HG03457 (cell line): Measurements from ENCODE around the gene ZNF576.
A peak's percentile ranks its signal among the peaks of the same experiment; 100 is the strongest.
"Not testable (repeated sequence)": the region's sequence is repeated elsewhere in the genome, so short reads cannot be mapped to it uniquely, and the experiment has no call there.

Source experiments
- ATAC-seq: cut with Tn5 transposase; IDR thresholded peaks from one replicate; pipeline ENCODE4 v1.9.1; 2021; ENCODE audit warnings: moderate number of reproducible peaks; ENCODE audit not compliant: unreplicated experiment

Gene ZNF576

DNA sequence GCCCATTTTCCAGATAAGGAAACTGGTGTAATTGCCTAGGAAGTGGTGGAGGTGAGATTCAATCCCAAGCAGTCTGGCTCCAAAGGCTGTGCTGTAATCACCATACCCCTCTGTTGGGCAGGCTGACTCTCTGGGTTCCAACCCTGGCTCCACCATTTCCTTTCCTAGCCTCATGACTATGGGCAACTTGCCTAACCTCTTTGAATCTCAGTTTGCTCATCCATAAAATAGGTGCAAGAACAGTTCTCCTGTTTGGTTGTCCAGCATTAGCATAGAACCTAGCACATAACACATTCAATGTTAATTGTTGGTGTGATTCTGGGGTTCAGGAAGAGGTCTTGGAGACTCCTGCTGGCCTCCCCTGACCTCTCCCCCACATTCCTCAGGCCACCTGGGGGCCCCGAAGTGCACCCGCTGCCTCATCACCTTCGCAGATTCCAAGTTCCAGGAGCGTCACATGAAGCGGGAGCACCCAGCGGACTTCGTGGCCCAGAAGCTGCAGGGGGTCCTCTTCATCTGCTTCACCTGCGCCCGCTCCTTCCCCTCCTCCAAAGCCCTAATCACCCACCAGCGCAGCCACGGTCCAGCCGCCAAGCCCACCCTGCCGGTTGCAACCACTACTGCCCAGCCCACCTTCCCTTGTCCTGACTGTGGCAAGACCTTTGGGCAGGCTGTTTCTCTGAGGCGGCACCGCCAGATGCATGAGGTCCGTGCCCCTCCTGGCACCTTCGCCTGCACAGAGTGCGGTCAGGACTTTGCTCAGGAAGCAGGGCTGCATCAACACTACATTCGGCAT is 2.2 kb downstream of the ZNF576 start:
- ATAC-seq: no peak

DNA sequence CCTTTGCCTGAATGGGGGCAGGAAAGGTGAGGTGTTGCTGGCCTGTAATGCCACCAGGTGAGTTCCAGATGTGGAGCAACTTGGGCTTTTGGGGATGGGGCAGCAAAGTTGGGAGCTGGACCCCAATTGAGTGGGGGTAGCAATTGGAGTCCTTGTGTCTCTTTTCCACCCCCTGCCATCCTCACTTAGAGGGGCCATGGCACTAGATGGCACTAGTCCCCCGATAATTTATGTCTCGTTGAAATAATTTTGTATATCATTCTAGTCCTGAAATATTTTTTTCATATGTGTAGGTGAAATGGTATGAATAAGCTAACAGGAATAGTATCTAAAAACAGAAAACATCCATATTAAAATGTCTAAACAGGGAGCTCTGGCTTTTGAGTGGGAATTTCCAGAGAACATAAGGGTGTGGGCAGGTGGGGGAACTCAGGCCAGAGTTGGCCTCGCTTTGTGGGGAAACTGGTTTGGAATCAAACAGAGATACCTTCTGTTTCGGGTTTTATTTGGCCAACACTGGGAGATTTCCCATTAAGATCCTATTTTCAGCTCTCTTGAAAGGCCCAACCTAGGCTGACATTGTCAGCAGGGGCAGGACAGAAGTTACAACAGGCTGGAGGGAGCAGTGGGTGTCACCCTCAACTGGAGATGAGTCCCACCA is 3.4 kb downstream of the ZNF576 start:
- ATAC-seq: no peak

- not testable (repeated sequence) for ATAC-seq
Measured at GRCh38 chr19:43600326-43600725, 3.9 kb downstream of the ZNF576 start.

- ATAC-seq: no peak
Measured at GRCh38 chr19:43605875-43606568, 9.6 kb downstream of the ZNF576 start.

DNA sequence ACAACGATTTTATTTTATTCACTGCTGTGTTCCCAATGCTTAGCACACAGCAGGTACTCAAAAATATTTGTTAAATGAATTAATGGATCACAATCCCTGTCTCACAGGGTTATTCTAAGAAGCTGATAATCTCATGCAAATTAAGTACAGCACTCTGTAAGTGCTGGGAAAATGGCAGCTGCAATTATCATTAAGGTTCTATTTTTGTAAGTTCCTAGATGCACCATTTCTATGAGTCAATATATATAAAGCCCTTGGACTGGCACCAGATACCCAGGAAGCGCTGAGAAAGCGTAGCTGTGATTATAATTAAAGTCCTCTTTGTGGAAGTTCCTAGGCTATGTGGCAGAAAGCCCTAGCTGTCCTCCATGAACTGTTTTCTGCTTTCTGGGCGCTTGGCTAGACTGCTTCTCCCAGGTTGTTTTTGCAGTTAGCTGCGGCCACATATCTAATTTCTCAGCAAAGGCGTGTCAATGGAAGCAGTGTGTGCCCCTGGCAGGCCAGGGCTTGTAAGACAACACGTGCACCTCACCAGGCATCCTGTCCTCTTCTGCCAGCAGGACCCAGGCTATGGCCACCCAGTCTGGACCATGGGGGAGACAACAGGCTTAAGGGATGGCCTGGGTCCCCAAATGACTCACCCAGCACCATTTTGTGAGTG is 10.3 kb downstream of the ZNF576 start:
- no peak for ATAC-seq

- no peak for ATAC-seq
Measured at GRCh38 chr19:43607238-43608205, 11.1 kb downstream of the ZNF576 start.

DNA sequence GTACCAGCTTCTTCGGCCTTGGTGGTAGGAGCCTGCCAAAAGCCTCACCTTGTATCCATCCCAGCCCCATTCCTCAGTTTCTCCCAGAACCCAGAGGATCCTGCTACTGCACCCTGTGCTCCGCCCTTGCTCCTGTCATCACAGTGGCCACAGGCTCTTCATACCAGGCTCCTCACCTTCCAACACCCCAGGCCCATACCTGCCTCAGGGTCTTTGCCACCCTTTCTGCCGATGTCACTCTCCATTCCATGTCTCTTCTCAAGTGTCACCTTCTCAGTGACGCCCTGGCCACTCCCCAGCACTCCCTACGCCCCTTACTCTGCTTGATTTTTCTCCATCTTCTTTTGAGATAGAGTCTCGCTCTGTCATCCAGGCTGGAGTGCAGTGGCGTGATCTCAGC is 13.5 kb downstream of the ZNF576 start:
- ATAC-seq: no peak

DNA sequence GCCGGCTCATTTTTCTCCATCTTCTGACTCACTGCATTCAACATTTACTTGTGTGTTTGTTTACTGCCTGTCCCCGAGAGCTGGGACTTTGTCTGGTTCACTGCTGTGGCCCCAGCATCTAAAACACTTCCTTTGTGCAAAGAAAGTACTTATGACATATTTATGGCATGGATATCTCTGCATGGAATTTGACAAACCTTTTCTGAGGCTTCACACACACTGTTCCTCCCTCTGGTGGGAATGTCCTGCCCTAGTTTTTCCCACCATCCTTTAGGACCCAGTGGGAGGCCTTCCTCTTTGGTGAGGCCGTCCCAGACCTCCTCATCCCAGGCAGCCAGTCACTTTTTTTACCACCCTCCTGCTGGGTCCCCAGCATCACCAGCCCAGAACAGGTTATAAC is 14.1 kb downstream of the ZNF576 start:
- no peak for ATAC-seq

DNA sequence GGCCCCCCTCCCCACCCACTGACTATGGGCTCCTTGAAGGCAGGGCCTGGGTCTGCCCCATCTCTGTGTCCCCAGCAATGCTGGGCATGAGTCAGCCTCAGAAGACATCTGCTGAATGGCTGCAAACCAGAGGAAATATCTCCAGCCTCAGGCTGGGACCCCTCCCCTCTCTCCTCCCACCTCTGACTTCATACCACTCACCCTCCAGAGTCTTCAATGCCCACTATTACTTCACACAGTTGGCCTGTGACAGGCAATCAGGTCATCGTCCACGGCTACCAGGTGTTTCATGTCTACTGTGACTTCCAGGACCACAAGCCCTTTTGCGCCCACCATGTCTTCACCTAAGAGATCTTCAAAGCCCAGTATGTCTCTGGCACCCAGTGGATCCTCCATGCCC is 15.4 kb downstream of the ZNF576 start, which contains the start of gene SRRM5:
SRRM5 (plus strand) TSS at position 301 of the 400 bp plus-strand sequence; CDS start at position 335, 34 bp downstream.
- ATAC-seq: no peak

DNA sequence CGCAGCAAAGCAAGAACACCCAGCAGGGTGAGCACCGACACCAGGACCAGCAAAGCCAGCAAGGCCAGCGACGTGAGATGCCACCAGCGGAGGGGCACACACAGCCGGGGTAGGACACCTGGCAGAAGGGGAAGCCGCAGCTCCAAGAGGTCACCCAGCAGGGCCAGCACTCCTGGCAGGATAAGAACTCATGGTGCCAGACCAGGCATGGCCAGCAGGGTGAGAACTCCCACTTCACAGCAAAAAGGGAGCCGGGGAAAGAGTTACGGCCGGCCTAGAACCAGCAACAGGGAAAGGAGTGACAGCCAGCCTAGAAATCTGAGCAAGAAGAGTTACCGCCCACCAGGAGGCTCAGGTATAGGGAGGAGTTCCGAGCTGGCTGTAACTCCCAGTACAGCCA is 16.0 kb downstream of the ZNF576 start:
- ATAC-seq: no peak

DNA sequence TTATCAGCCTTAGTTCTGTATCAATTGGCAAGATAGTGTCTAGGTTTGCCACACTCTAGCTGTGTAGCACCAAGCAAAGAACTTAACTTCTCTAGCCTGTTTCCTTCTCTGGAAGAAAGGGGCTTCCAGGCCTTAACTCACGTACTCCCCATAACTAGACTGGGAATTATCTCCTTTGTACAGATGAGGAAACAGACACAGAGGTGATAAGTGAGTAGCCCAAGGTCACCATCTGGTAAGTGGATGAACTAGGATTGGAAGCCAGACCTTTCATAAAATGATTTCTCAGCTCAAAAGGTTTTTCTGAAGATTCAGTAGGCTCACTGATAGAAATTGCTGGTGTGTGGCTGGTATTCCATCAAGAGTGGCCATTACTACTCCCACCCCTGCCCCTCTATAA is 19.9 kb downstream of the ZNF576 start:
- no peak for ATAC-seq

- no peak for ATAC-seq
Measured at GRCh38 chr19:43616954-43617353, 20.6 kb downstream of the ZNF576 start.

DNA sequence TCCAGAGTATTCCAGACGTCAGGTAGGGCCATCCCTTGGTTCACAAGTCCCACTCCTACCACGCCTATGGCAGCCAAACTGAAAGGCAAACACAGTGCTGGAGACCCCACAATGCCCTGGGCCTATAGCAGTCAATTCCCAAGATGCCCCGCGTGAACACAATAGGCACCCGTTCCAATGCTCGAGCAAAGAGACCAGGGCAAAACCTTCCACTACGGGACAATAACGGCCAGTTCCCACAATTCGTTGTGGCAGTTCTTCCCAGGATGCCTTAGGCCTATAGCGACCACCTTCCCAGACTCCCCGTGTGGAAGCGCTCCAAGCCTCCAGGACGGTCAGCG is 22.5 kb downstream of the ZNF576 start:
- no peak for ATAC-seq

- peak; percentile 59 for ATAC-seq
Measured at GRCh38 chr19:43619262-43620060, 23.1 kb downstream of the ZNF576 start, which contains the start of gene ZNF428. Gene ZNF428 (minus strand): TSS chr19:43619629. CDS start chr19:43614304, 5,325 bp downstream.

DNA sequence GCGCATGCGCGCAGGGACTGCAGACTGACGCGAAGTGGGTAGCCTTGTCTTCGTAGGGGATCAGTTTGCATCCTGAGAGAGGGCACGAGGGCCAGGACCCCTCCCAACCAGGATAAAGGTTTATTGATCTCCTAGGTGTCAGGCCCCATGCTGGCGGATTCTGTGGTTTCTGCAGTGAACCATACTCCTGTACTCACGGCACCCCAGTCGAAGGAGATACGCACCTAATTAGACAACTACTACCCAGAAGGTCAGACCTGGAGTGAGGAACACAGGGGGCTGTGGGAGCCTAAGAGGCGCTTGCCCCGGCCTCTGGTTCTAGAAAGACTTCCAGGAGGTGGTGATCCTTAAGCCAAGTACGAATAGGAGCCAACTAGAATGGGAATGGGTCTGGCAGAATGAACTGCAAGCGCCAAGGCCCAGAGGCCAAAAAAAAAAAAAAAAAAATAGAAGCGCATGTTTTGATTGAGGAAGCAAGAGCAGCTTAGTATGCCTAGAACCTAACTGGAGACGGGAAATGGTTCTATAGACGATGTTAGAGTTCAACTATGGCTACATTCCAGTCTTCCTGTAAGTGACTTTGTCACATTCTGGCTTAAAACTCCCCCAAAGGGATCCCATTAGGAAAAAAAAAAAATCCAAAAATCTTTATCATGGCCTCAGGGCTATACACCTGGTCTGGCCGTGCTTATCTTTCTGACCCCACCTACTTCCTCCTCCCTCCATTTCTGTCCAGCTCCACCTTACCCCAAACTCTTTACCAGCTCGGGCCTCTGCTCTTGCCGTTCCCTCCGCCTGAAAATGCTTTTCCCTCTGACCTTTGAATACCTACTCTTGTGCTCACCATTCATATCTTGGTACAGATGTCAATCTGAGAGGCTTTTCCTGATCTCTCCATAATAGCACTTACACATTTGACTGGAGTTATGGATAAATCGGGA is 23.9 kb downstream of the ZNF576 start:
- no peak for ATAC-seq

DNA sequence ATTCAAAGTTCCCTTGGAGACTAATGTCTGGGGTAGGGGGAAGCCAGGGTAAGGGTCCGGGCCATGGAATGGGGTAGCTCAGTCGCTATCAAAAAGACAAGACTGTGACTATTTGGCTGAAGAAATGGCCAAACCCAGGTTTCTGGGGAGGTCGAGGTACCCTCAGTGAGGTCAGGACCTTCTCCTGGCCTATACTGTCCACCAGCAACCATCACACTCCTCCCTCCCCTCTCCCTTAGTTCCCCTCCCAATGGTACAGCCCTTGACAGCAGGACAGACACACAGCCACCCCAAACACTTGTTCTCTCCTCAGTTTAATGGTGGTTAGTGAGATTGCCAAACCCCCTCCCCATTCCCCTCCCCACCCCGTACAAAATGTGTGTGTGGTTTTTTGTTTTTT is 25.7 kb downstream of the ZNF576 start:
- ATAC-seq: no peak

GRCh38 chr19:43622956-43623355 is 26.6 kb downstream of the ZNF576 start:
- no peak for ATAC-seq
